ENCODE measurements around the gene SCAI.

Gene SCAI

GRCh38 chr9:125146247-125146646 is 2.9 kb upstream of the SCAI start:
- no peak overlapping the region for H3K9ac ChIP-seq (ENCODE audit: low read depth, low read length)
- H3K9me3 ChIP-seq (ENCODE audit: control insufficient read depth, insufficient read depth, low read length): no peaks in the 10 kb centered on the region
- H3K4me1 ChIP-seq (ENCODE audit: control insufficient read depth, insufficient read depth, low read length): peaks cover 7% of the 10 kb centered on the region
- H3K27me3 ChIP-seq (ENCODE audit: control insufficient read depth, insufficient read depth, low read length): no peaks in the 10 kb centered on the region
- no peak overlapping the region for H3K4me3 ChIP-seq (ENCODE audit: low read depth, low read length)
- no peaks in the 10 kb centered on the region for H3K36me3 ChIP-seq (ENCODE audit: control insufficient read depth, insufficient read depth, low read length)

GRCh38 chr9:125145425-125145824 is 2.1 kb upstream of the SCAI start:
- no peaks in the 10 kb centered on the region for H3K27me3 ChIP-seq (ENCODE audit: control insufficient read depth, insufficient read depth, low read length)
- H3K9me3 ChIP-seq (ENCODE audit: control insufficient read depth, insufficient read depth, low read length): no peaks in the 10 kb centered on the region
- no peak overlapping the region for H3K9ac ChIP-seq (ENCODE audit: low read depth, low read length)
- peaks cover 7% of the 10 kb centered on the region for H3K4me1 ChIP-seq (ENCODE audit: control insufficient read depth, insufficient read depth, low read length)
- H3K4me3 ChIP-seq (ENCODE audit: low read depth, low read length): no peak overlapping the region
- H3K36me3 ChIP-seq (ENCODE audit: control insufficient read depth, insufficient read depth, low read length): no peaks in the 10 kb centered on the region

- Histone ChIP-seq H3K4me1 (ENCODE audit: control insufficient read depth, insufficient read depth, low read length) (peaks cover 7% of the 10 kb centered on the region), H3K36me3 (ENCODE audit: control insufficient read depth, insufficient read depth, low read length) (no peaks in the 10 kb centered on the region), H3K9me3 (ENCODE audit: control insufficient read depth, insufficient read depth, low read length) (no peaks in the 10 kb centered on the region), H3K4me3 (ENCODE audit: low read depth, low read length) (peak overlapping the region; percentile 95), H3K9ac (ENCODE audit: low read depth, low read length) (peak overlapping the region; percentile 79), H3K27me3 (ENCODE audit: control insufficient read depth, insufficient read depth, low read length) (no peaks in the 10 kb centered on the region)
Observed at GRCh38 chr9:125142560-125143376, 560 bp downstream of the SCAI start.

- Histone ChIP-seq H3K9me3 (ENCODE audit: control insufficient read depth, insufficient read depth, low read length) (no peaks in the 10 kb centered on the region), H3K4me1 (ENCODE audit: control insufficient read depth, insufficient read depth, low read length) (peaks cover 7% of the 10 kb centered on the region), H3K27me3 (ENCODE audit: control insufficient read depth, insufficient read depth, low read length) (no peaks in the 10 kb centered on the region), H3K9ac (ENCODE audit: low read depth, low read length) (no peak overlapping the region), H3K36me3 (ENCODE audit: control insufficient read depth, insufficient read depth, low read length) (no peaks in the 10 kb centered on the region), H3K4me3 (ENCODE audit: low read depth, low read length) (no peak overlapping the region)
Observed at GRCh38 chr9:125141751-125142150, 1.6 kb downstream of the SCAI start.

GRCh38 chr9:125141251-125141650 is 2.1 kb downstream of the SCAI start:
- H3K27me3 ChIP-seq (ENCODE audit: control insufficient read depth, insufficient read depth, low read length): no peaks in the 10 kb centered on the region
- no peaks in the 10 kb centered on the region for H3K36me3 ChIP-seq (ENCODE audit: control insufficient read depth, insufficient read depth, low read length)
- no peak overlapping the region for H3K4me3 ChIP-seq (ENCODE audit: low read depth, low read length)
- H3K9ac ChIP-seq (ENCODE audit: low read depth, low read length): no peak overlapping the region
- H3K4me1 ChIP-seq (ENCODE audit: control insufficient read depth, insufficient read depth, low read length): peaks cover 7% of the 10 kb centered on the region
- no peaks in the 10 kb centered on the region for H3K9me3 ChIP-seq (ENCODE audit: control insufficient read depth, insufficient read depth, low read length)

- Histone ChIP-seq H3K27me3 (ENCODE audit: control insufficient read depth, insufficient read depth, low read length) (no peaks in the 10 kb centered on the region), H3K9me3 (ENCODE audit: control insufficient read depth, insufficient read depth, low read length) (no peaks in the 10 kb centered on the region), H3K9ac (ENCODE audit: low read depth, low read length) (no peak overlapping the region), H3K36me3 (ENCODE audit: control insufficient read depth, insufficient read depth, low read length) (no peaks in the 10 kb centered on the region), H3K4me3 (ENCODE audit: low read depth, low read length) (no peak overlapping the region), H3K4me1 (ENCODE audit: control insufficient read depth, insufficient read depth, low read length) (peaks cover 7% of the 10 kb centered on the region)
Observed at GRCh38 chr9:125140576-125140975, 2.8 kb downstream of the SCAI start.

GRCh38 chr9:125137200-125137599 is 6.1 kb downstream of the SCAI start:
- no peaks in the 10 kb centered on the region for H3K27me3 ChIP-seq (ENCODE audit: control insufficient read depth, insufficient read depth, low read length)
- H3K9me3 ChIP-seq (ENCODE audit: control insufficient read depth, insufficient read depth, low read length): no peaks in the 10 kb centered on the region
- no peak overlapping the region for H3K4me3 ChIP-seq (ENCODE audit: low read depth, low read length)
- no peak overlapping the region for H3K9ac ChIP-seq (ENCODE audit: low read depth, low read length)
- no peaks in the 10 kb centered on the region for H3K36me3 ChIP-seq (ENCODE audit: control insufficient read depth, insufficient read depth, low read length)
- no peaks in the 10 kb centered on the region for H3K4me1 ChIP-seq (ENCODE audit: control insufficient read depth, insufficient read depth, low read length)

GRCh38 chr9:125134976-125135375 is 8.4 kb downstream of the SCAI start:
- Histone ChIP-seq H3K4me3 (ENCODE audit: low read depth, low read length) (no peak overlapping the region), H3K27me3 (ENCODE audit: control insufficient read depth, insufficient read depth, low read length) (no peaks in the 10 kb centered on the region), H3K9me3 (ENCODE audit: control insufficient read depth, insufficient read depth, low read length) (no peaks in the 10 kb centered on the region), H3K36me3 (ENCODE audit: control insufficient read depth, insufficient read depth, low read length) (no peaks in the 10 kb centered on the region), H3K4me1 (ENCODE audit: control insufficient read depth, insufficient read depth, low read length) (no peaks in the 10 kb centered on the region), H3K9ac (ENCODE audit: low read depth, low read length) (no peak overlapping the region)

GRCh38 chr9:125133403-125134329 is 9.7 kb downstream of the SCAI start:
- Histone ChIP-seq H3K4me3 (ENCODE audit: low read depth, low read length) (no peak overlapping the region), H3K4me1 (ENCODE audit: control insufficient read depth, insufficient read depth, low read length) (no peaks in the 10 kb centered on the region), H3K36me3 (ENCODE audit: control insufficient read depth, insufficient read depth, low read length) (no peaks in the 10 kb centered on the region), H3K9me3 (ENCODE audit: control insufficient read depth, insufficient read depth, low read length) (no peaks in the 10 kb centered on the region), H3K27me3 (ENCODE audit: control insufficient read depth, insufficient read depth, low read length) (no peaks in the 10 kb centered on the region), H3K9ac (ENCODE audit: low read depth, low read length) (no peak overlapping the region)

GRCh38 chr9:125131778-125132177 is 11.6 kb downstream of the SCAI start:
- no peak overlapping the region for H3K9ac ChIP-seq (ENCODE audit: low read depth, low read length)
- H3K9me3 ChIP-seq (ENCODE audit: control insufficient read depth, insufficient read depth, low read length): no peaks in the 10 kb centered on the region

GRCh38 chr9:125126019-125126746 is 17.1 kb downstream of the SCAI start:
- no peaks in the 10 kb centered on the region for H3K4me1 ChIP-seq (ENCODE audit: control insufficient read depth, insufficient read depth, low read length)
- no peaks in the 10 kb centered on the region for H3K9me3 ChIP-seq (ENCODE audit: control insufficient read depth, insufficient read depth, low read length)
- H3K27me3 ChIP-seq (ENCODE audit: control insufficient read depth, insufficient read depth, low read length): no peaks in the 10 kb centered on the region
- no peak overlapping the region for H3K9ac ChIP-seq (ENCODE audit: low read depth, low read length)
- no peaks in the 10 kb centered on the region for H3K36me3 ChIP-seq (ENCODE audit: control insufficient read depth, insufficient read depth, low read length)
- H3K4me3 ChIP-seq (ENCODE audit: low read depth, low read length): no peak overlapping the region

More at GRCh38 chr9:125131778-125132177, 11.6 kb downstream of the SCAI start:
- no peak overlapping the region for H3K4me3 ChIP-seq (ENCODE audit: low read depth, low read length)
- H3K27me3 ChIP-seq (ENCODE audit: control insufficient read depth, insufficient read depth, low read length): no peaks in the 10 kb centered on the region
- no peaks in the 10 kb centered on the region for H3K36me3 ChIP-seq (ENCODE audit: control insufficient read depth, insufficient read depth, low read length)
- no peaks in the 10 kb centered on the region for H3K4me1 ChIP-seq (ENCODE audit: control insufficient read depth, insufficient read depth, low read length)

All from iPS-15b (cell line).